Measurements from ENCODE around the gene DCBLD1.
"Not testable (repeated sequence)": the region's sequence is repeated elsewhere in the genome, so short reads cannot be mapped to it uniquely, and the experiment has no call there.

The DCBLD1 gene

GRCh38 chr6:117513778-117514365, 31.4 kb downstream of the DCBLD1 start:
- no peak for TF ChIP-seq POLR2A (IDR thresholded peaks at IDR 0.05; ENCODE audit: low read depth, low read length)
- DNase-seq (ENCODE audit: insufficient read length, low spot score) (no peak), FAIRE-seq (no peak)

DNA sequence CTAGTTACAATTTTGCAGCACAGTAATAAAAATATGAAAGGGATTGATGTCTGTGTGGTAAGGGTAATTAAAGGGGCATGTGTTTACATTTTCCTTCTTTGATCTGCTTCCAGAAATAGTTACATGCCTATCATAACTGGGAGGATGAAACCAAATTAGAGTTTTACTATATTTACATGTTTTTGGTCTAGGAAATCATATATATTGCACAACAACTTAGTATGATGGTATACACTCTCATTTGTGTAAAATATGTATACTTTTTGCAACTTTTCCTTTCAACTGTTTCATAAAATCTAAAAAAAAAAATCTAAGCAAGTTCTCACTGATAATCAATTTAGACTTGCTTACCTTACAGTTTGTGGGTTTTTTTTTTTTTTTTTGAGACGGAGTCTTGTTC, 32.2 kb downstream of the DCBLD1 start:
- TF ChIP-seq POLR2A (IDR thresholded peaks at IDR 0.05; ENCODE audit: low read depth, low read length): no peak
- no peak for DNase-seq (ENCODE audit: insufficient read length, low spot score)
- no peak for FAIRE-seq

DNA sequence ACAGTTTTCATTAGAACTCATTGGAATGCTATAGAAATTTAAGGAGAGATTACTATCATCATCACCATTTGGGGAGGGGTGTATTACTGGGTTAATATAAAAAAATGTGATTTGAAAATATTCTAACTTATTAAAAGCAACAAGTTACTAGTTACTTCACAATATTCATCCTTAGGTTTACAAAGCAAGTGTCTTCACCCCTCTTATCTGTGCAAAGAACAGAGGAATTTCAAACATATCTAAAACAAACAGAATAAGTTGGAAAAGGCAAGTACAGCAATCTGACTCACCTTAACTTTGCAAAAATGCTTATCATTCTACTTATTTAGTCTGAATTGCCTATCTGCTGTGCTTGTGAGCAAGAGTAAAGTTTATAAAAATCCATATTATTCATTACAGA, 32.9 kb downstream of the DCBLD1 start:
- DNase-seq (ENCODE audit: insufficient read length, low spot score): no peak
- TF ChIP-seq POLR2A (IDR thresholded peaks at IDR 0.05; ENCODE audit: low read depth, low read length): no peak

DNA sequence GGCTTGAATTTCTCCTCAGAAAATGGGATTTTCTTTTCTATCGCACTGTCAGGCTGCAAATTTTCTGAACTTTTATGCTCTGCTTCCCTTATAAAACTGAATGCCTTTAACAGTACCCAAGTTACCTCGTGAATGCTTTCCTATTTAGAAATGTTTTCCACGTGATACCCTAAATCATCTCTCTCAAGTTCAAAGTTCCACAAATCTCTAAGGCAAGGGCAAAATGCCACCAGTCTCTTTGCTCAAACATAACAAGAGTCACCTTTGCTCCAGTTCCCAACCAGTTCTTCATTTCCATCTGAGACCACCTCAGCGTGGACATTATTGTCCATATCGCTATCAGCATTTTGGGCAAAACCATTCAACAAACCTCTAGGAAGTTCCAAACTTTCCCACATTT, 35.5 kb downstream of the DCBLD1 start:
- not testable (repeated sequence) for DNase-seq (ENCODE audit: insufficient read length, low spot score); FAIRE-seq

More for the DNA sequence above, 32.9 kb downstream of the DCBLD1 start:
- no peak for FAIRE-seq

DNA sequence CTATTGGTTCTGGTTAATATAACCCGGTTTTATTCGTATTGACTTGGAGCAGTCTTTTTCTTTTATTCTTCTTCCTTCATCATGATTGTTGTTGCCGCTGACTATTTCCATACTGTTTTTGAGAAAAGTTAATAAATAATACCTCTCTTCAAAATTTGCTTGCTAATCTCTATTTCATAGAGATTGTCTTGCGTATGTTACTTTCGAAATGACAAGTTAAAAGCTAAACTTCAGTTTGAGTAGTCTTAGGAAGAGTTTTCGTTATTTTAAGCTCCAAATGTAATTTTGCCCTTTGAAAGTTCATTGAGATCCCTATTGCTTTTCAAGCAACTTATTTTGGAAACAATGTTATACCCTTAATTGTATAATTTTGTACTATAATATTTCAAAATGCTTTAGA, 36.4 kb downstream of the DCBLD1 start:
- TF ChIP-seq POLR2A (IDR thresholded peaks at IDR 0.05; ENCODE audit: low read depth, low read length): no peak
- DNase-seq (ENCODE audit: insufficient read length, low spot score): no peak
- no peak for FAIRE-seq

DNA sequence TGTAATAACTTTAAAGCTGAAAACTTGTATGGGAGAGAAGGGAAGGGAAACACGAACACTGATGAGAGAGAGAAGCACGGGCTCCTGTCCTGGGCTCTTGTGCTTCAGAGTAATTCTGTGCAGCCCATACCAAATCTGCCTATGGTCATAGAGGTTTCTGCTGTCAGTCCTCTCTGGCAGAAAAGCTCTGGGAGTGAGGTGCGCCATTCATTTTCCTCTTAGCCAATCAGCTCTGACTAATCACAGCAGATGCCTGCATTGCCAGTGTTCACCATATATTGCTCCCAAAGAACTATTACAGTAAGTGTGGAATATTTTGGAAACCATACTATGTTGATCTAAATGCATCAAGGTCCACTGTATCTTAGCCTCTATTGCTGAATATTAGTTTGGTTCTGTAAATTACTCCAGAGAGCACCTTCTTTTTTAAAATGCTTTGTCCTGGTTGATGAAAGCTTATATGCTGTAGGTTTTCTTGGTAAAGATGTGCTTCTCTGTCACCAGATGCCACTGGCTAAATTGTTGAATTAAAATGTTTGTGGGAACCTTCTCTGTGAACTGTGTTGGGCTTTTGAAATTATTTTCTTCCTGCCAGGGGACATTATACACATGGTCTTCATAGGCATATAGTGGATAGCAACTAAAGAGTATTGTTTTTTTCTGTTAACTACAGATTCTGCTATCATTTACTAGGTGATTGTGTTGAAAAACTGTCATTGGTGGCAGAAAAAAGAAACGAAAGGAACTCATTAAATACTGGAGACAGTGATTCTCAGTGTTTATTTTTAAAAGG, 38.3 kb downstream of the DCBLD1 start:
- no peak for TF ChIP-seq POLR2A (IDR thresholded peaks at IDR 0.05; ENCODE audit: low read depth, low read length)
- FAIRE-seq: no peak
- no peak for DNase-seq (ENCODE audit: insufficient read length, low spot score)

DNA sequence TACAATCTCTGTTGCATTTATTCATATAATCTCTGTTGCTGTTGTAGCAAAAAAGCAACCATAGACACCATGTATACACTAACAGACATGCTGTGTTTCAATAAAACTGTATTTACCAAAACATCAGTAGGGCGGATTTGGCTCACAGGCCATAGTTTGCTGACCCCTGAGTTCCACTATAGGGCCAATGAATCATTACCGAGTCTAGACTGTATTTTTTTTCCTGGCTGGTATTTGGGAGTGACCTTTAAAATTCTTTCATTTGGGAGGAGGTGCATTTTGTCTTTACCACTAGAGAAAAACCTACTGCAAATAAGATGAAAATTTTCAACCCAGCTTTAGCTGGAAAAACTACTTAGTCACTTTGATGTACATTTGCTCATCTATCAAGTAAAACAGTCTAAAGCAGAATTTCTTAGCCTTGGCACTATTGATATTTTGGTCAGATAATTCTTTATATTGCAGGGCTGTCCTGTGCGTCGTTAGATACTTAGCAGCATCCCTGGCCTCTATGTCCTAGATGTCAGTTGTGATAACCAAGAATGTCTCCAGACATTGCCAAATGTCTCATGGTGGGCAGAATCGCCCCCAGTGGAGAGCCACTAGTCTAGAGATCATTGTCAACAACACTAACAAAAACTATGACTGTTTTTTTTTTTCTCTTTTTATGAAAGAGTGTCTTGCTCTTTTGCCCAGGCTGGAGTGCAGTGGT, 39.5 kb downstream of the DCBLD1 start:
- DNase-seq (ENCODE audit: insufficient read length, low spot score): no peak
- TF ChIP-seq POLR2A (IDR thresholded peaks at IDR 0.05; ENCODE audit: low read depth, low read length): no peak
- FAIRE-seq: no peak

- TF ChIP-seq POLR2A (IDR thresholded peaks at IDR 0.05; ENCODE audit: low read depth, low read length): no peak
- FAIRE-seq (no peak), DNase-seq (ENCODE audit: insufficient read length, low spot score) (no peak)
Observed at GRCh38 chr6:117525607-117526006, 43.1 kb downstream of the DCBLD1 start.

DNA sequence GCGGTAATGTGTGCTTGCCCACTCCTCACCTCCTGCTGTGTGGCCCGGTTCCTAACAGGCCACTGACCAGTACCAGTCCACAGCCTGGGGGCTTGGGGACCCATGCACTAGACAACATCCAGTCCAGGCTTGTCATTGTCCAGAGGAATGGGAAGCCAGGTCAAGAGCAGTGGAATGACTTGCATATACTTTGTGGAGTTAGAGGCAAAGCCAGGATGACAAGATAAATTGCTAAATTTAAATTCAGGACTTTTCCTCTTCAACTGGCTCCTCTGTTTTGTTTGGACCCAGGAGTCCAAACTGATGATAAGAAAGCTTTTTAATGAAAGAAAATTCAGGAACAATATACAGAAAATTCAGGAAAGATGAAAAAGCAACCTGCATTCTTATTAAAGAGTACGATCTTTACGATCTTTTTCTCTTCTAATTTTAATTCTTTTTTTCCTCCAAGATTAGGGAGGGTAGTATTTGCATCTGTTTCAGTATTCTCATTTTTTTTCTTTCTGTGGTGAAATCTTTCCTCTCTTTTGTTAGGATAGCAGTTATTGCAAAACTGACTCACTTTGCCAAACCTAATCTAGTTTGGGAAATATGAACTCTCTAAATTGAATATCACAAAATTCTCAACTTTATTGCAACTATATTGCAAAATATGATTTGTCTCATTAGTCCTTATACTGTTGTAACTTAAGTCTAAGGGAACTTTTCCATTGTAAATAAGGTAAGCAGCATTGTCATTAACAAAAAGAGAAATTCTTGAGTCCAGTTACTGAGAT, 48.2 kb downstream of the DCBLD1 start:
- DNase-seq (ENCODE audit: insufficient read length, low spot score) (no peak), FAIRE-seq (no peak)
- no peak for TF ChIP-seq POLR2A (IDR thresholded peaks at IDR 0.05; ENCODE audit: low read depth, low read length)

- no peak for TF ChIP-seq POLR2A (IDR thresholded peaks at IDR 0.05; ENCODE audit: low read depth, low read length)
- DNase-seq (ENCODE audit: insufficient read length, low spot score) (no peak), FAIRE-seq (no peak)
Observed at GRCh38 chr6:117531346-117531745, 48.9 kb downstream of the DCBLD1 start.

DNA sequence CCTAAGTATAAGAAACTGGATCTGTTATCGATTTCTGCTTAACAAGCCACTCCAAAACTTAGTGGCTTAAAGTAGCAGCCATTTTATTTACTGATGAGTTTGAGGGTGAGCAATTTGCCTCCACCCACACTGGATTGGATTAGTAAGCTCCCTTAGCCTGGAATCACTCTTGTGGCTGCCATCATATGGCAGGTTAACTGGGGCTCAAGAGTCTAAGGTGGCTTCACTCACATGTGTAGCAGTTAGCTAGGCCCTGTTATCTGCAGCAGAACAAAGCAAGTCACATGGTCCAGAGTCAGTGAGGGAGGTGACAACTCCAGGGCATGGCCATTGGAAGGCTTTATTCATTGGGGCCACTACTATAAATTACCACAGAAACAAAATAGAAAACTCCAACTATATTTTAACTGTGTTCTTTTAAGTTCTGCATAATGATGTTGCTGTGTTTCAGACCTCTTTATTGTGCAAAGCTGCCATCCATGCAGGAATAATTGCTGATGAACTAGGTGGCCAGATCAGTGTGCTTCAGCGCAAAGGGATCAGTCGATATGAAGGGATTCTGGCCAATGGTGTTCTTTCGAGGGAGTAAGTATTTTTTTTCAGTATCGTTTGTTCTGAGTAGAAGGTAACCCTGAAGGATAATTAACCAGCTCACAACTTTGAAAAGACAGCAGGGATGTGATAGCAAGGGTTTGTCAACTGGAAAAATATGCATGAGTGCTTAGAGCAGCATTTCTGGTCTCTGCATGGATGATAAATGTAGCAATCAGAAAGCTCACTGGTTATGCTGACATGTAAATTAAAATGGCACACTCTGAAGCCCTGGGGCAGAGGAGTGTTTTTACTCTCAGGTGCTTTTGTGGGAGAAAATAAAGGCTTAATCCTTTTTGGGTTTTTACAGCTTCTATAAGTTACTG, 49.6 kb downstream of the DCBLD1 start:
- no peak for TF ChIP-seq POLR2A (IDR thresholded peaks at IDR 0.05; ENCODE audit: low read depth, low read length)
- DNase-seq (ENCODE audit: insufficient read length, low spot score) (no peak), FAIRE-seq (no peak)

DNA sequence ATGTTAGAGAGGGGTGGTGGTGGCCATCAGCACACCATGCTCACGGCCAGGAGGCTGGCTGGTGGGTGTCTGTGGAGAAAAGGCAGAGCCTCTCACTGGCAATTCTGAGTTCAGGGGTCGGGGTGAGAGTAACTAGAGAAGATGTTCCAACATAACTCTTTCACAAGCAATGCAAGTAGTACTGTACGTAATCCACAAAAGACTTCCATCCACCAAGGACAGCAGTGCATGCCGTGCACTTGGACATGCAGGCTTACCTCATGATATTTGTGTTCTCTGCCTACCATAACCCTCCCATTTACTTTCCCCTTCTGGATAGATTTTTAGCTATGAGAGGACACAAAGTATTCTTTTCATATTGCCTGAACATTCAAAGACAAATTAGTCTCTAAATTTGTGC, 51.3 kb downstream of the DCBLD1 start:
- FAIRE-seq (no peak), DNase-seq (ENCODE audit: insufficient read length, low spot score) (no peak)
- no peak for TF ChIP-seq POLR2A (IDR thresholded peaks at IDR 0.05; ENCODE audit: low read depth, low read length)

GRCh38 chr6:117534974-117535373, 52.5 kb downstream of the DCBLD1 start:
- FAIRE-seq (no peak), DNase-seq (ENCODE audit: insufficient read length, low spot score) (no peak)
- TF ChIP-seq POLR2A (IDR thresholded peaks at IDR 0.05; ENCODE audit: low read depth, low read length): no peak
